NCI-H524 treated with DMSO at 0.1 percent for 48 hours (cell line): ENCODE measurements around the gene CERS6.
"Not testable (repeated sequence)": the region's sequence is repeated elsewhere in the genome, so short reads cannot be mapped to it uniquely, and the experiment has no call there.

Source experiments
- DNase-seq: peaks from one replicate; lab custom pipeline; 2025; lab: John Stamatoyannopoulos, UW

The CERS6 gene

GRCh38 chr2:168734199-168734760 lies 278.2 kb downstream of the CERS6 start:
- no peak for DNase-seq

- DNase-seq: no peak
Measured at GRCh38 chr2:168736649-168737445, 280.8 kb downstream of the CERS6 start.

GRCh38 chr2:168738062-168738461 lies 282.0 kb downstream of the CERS6 start:
- no peak for DNase-seq

- DNase-seq: no peak
Measured at GRCh38 chr2:168740360-168740759, 284.3 kb downstream of the CERS6 start.

- no peak for DNase-seq
Measured at GRCh38 chr2:168740788-168741187, 284.7 kb downstream of the CERS6 start.

GRCh38 chr2:168742258-168742932 lies 286.3 kb downstream of the CERS6 start:
- DNase-seq: no peak

GRCh38 chr2:168744844-168745243 lies 288.8 kb downstream of the CERS6 start:
- DNase-seq: no peak

GRCh38 chr2:168748461-168748860 lies 292.4 kb downstream of the CERS6 start:
- no peak for DNase-seq

GRCh38 chr2:168749297-168749696 lies 293.2 kb downstream of the CERS6 start:
- no peak for DNase-seq

GRCh38 chr2:168751104-168751740 lies 295.1 kb downstream of the CERS6 start:
- DNase-seq: no peak

GRCh38 chr2:168752361-168752760 lies 296.3 kb downstream of the CERS6 start:
- no peak for DNase-seq

- no peak for DNase-seq
Measured at GRCh38 chr2:168753765-168754329, 297.8 kb downstream of the CERS6 start.

GRCh38 chr2:168757223-168757622 lies 301.2 kb downstream of the CERS6 start:
- DNase-seq: no peak

- peak; percentile 9 for DNase-seq
Measured at GRCh38 chr2:168758970-168759820, 303.1 kb downstream of the CERS6 start.

- DNase-seq: no peak
Measured at GRCh38 chr2:168765401-168765800, 309.3 kb downstream of the CERS6 start.

GRCh38 chr2:168766600-168766999 lies 310.5 kb downstream of the CERS6 start:
- DNase-seq: no peak

GRCh38 chr2:168767258-168767657 lies 311.2 kb downstream of the CERS6 start:
- no peak for DNase-seq

GRCh38 chr2:168768357-168768756 lies 312.3 kb downstream of the CERS6 start:
- not testable (repeated sequence) for DNase-seq

- DNase-seq: no peak
Measured at GRCh38 chr2:168770796-168771195, 314.7 kb downstream of the CERS6 start.

GRCh38 chr2:168772704-168773103 lies 316.6 kb downstream of the CERS6 start:
- no peak for DNase-seq

GRCh38 chr2:168773128-168773527 lies 317.1 kb downstream of the CERS6 start:
- no peak for DNase-seq
